Osteoblast (primary cell): ENCODE results near the gene ADAM10. TPM values are rescaled to one million over a fixed set of nuclear protein-coding genes. Genes with fewer than 3 reads are reported as not detected.
"Not testable (repeated sequence)": the region's sequence is repeated elsewhere in the genome, so short reads cannot be mapped to it uniquely, and the experiment has no call there.

Experiments used
- DNase-seq: peaks from one replicate; pipeline ENCODE4 v3.0.0; 2011; ENCODE audit warnings: low spot score, mixed read lengths; ENCODE audit not compliant: insufficient read length; ENCODE audit errors: missing footprints
- H2AFZ ChIP-seq: 2 replicates; pipeline ENCODE4 v1.6.0; 2011; ENCODE audit warnings: mild to moderate bottlenecking, low read length
- H3K27ac ChIP-seq: 2 replicates; pipeline ENCODE4 v1.5.1; 2011; ENCODE audit warnings: mild to moderate bottlenecking, low read depth, low read length, moderate library complexity
- H3K27me3 ChIP-seq: 2 replicates; pipeline ENCODE4 v1.6.0; 2012; ENCODE audit warnings: mild to moderate bottlenecking, control low read depth, inconsistent platforms, low read length, moderate library complexity; ENCODE audit not compliant: insufficient read depth
- H3K36me3 ChIP-seq: 2 replicates; pipeline ENCODE4 v1.5.1; 2011; ENCODE audit warnings: mild to moderate bottlenecking, low read length, control low read depth, moderate library complexity; ENCODE audit not compliant: insufficient read depth
- H3K4me1 ChIP-seq: 2 replicates; pipeline ENCODE4 v1.5.1; 2011; ENCODE audit warnings: mild to moderate bottlenecking, low read length, control low read depth, moderate library complexity; ENCODE audit not compliant: insufficient read depth
- H3K4me2 ChIP-seq: 2 replicates; pipeline ENCODE4 v1.6.0; 2011; ENCODE audit warnings: mild to moderate bottlenecking, low read length; ENCODE audit not compliant: insufficient read depth
- H3K4me3 ChIP-seq: fragments of 200-600 bp; sonication (generic); 3 replicates; pipeline ENCODE4 v1.5.1; 2012; ENCODE audit warnings: mild to moderate bottlenecking, low read length, inconsistent platforms; ENCODE audit not compliant: insufficient read depth
- H3K79me2 ChIP-seq: 2 replicates; pipeline ENCODE4 v1.6.0; 2012; ENCODE audit warnings: mild to moderate bottlenecking, low read length, control low read depth, inconsistent platforms; ENCODE audit not compliant: insufficient read depth
- H3K9me3 ChIP-seq: 2 replicates; pipeline ENCODE4 v1.5.1; 2011; ENCODE audit warnings: low read depth, low read length, control low read depth
- H4K20me1 ChIP-seq: 2 replicates; pipeline ENCODE4 v1.6.0; 2012; ENCODE audit warnings: mild to moderate bottlenecking, low read length, control low read depth; ENCODE audit not compliant: insufficient read depth
- total RNA-seq: library from RNA; depleted of rRNA; stranded (reverse); fragments of >200 nt; gene quantifications from 2 replicates; pipeline ENCODE4 v1.2.3, GENCODE V29; 2012
- TF ChIP-seq, protein P1 (sequence below): IDR thresholded peaks from 2 replicates; pipeline ENCODE4 v1.5.1; 2011; ENCODE audit warnings: mild to moderate bottlenecking, low read depth, low read length, moderate library complexity; ENCODE audit errors: extremely low read depth

Gene ADAM10
- total RNA-seq, 1 donor = 122 TPM

DNA sequence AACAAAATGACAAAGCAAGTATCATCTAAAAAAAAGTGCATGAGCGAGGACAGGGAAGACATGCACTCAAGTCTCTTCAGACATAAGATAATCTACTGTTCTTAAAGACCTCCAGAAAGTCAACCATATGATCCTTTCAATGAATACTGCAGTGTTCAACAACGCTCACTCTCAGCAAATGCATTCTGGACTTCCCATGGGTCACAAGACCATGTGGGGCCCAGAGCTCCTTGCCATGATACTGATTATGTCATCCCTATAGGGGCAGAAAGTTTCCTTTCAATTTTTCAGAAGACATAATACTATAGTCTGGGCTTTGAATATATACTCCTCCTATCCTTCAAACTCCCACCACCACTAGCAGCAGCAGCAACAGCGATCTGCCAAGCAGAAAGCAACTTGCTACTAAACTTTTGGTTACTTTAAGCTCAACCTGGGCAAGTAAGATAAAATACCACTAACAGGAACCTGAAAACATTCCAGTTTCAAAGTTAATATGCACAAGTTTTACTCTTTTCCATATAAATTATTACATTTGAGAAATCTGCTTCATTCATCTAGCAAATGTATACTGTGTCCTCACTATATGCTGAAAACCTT, 143.5 kb downstream of the ADAM10 start:
- DNase-seq = no peak
- TF ChIP-seq, protein P1, sequence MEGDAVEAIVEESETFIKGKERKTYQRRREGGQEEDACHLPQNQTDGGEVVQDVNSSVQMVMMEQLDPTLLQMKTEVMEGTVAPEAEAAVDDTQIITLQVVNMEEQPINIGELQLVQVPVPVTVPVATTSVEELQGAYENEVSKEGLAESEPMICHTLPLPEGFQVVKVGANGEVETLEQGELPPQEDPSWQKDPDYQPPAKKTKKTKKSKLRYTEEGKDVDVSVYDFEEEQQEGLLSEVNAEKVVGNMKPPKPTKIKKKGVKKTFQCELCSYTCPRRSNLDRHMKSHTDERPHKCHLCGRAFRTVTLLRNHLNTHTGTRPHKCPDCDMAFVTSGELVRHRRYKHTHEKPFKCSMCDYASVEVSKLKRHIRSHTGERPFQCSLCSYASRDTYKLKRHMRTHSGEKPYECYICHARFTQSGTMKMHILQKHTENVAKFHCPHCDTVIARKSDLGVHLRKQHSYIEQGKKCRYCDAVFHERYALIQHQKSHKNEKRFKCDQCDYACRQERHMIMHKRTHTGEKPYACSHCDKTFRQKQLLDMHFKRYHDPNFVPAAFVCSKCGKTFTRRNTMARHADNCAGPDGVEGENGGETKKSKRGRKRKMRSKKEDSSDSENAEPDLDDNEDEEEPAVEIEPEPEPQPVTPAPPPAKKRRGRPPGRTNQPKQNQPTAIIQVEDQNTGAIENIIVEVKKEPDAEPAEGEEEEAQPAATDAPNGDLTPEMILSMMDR = no peak

DNA sequence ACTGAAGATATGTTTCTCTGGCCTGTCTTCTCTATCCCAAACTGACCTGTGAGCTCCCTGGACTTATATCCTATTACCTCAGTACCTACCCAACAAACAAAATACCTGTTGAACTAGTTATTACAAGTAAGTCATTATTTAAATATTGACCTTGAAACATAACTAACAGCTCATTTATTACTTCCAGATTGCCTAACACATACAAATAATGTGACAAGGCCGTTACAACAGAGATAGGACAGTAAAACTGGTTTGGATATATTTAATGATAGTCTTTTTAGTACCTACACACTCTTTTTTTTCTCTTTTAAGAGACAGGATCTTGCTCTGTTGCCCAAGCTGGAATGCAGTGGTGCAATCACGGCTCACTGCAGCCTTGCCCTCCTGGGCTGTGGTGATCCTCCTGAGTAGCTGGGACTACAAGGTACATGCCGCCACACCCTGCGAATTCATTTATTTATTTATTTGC, 145.0 kb downstream of the ADAM10 start:
- Histone ChIP-seq H3K27ac (no peak overlapping the region), H2AFZ (no peak overlapping the region), H4K20me1 (no peaks in the 10 kb centered on the region), H3K4me3 (no peak overlapping the region), H3K79me2 (no peaks in the 10 kb centered on the region), H3K36me3 (no peaks in the 10 kb centered on the region), H3K27me3 (no peaks in the 10 kb centered on the region), H3K4me2 (no peak overlapping the region), H3K4me1 (peaks cover 7% of the 10 kb centered on the region), H3K9me3 (no peaks in the 10 kb centered on the region)
- DNase-seq = no peak
- TF ChIP-seq, protein P1 = no peak

More for the DNA sequence above, 143.5 kb downstream of the ADAM10 start:
- Histone ChIP-seq H3K79me2 (no peaks in the 10 kb centered on the region), H2AFZ (no peak overlapping the region), H3K36me3 (no peaks in the 10 kb centered on the region), H3K4me1 (peaks cover 7% of the 10 kb centered on the region), H4K20me1 (no peaks in the 10 kb centered on the region), H3K4me2 (no peak overlapping the region), H3K27ac (no peak overlapping the region), H3K27me3 (no peaks in the 10 kb centered on the region), H3K9me3 (no peaks in the 10 kb centered on the region), H3K4me3 (no peak overlapping the region)

DNA sequence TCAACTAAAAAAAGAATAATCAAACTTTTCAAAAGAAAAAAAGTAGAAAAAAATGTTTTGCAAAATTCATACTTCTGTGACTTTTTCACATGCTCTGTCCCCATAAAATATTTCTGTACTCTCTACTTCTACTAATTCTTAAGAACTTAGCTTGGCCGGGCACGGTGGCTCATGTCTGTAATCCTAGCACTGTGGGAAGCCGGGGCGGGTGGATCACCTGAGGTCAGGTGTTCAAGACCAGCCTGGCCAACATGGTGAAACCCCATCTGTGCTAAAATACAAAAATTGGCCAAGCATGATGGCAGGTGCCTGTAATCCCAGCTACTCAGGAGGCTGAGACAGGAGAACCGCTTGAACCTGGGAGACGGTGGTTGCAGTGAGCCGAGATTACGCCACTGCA, 145.6 kb downstream of the ADAM10 start:
- not testable (repeated sequence) for DNase-seq, H3K27me3 ChIP-seq, H3K9me3 ChIP-seq, H3K27ac ChIP-seq, H3K4me3 ChIP-seq, H2AFZ ChIP-seq, H4K20me1 ChIP-seq, H3K4me2 ChIP-seq, H3K4me1 ChIP-seq, H3K79me2 ChIP-seq, H3K36me3 ChIP-seq

DNA sequence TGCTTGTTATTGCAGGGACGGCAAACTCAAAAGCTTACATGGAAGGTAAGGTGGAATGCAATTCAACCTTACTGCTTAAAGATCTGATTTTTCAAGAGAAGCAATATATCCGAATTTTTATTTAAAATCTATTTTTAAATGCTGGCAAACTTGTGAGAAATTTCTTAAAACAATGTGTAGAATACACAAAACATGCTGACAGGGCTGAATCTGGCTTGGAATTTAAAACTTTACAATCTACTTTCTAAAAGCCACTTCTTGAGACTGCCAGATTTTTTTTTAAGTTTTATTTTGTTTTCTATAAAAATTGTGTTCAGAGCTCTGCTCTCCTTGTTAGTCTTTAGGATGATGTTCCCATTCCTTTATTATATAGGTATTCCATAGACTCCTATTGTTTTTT, 146.7 kb downstream of the ADAM10 start:
- H3K27ac ChIP-seq = no peak overlapping the region
- no peaks in the 10 kb centered on the region for H4K20me1 ChIP-seq
- H3K4me1 ChIP-seq = no peaks in the 10 kb centered on the region
- H3K79me2 ChIP-seq = no peaks in the 10 kb centered on the region
- no peak overlapping the region for H2AFZ ChIP-seq
- DNase-seq = no peak
- no peaks in the 10 kb centered on the region for H3K9me3 ChIP-seq
- H3K36me3 ChIP-seq = no peaks in the 10 kb centered on the region
- H3K4me2 ChIP-seq = no peak overlapping the region
- no peaks in the 10 kb centered on the region for H3K27me3 ChIP-seq
- no peak overlapping the region for H3K4me3 ChIP-seq
- TF ChIP-seq, protein P1 = no peak
